ENCODE measurements around the gene USO1. TPM values are rescaled to one million over a fixed set of nuclear protein-coding genes. Genes with fewer than 3 reads are reported as not detected.

The USO1 gene
- total and polyA plus RNA-seq, 9 of the 15 experiments (the other 6 are each of a cell fraction or from before 2014, with no cell fraction given): 19.3 to 97.8 (median 48.5) TPM

GRCh38 chr4:75800972-75801371, 76.6 kb downstream of the USO1 start (continued):
- TF ChIP-seq CHD7 (IDR thresholded peaks at IDR 0.05; ENCODE audit: low read depth, low read length) (no peak), GTF2B (IDR thresholded peaks at IDR 0.05; ENCODE audit: extremely low read depth, insufficient read length) (no peak), AFF1 (IDR thresholded peaks at IDR 0.05; ENCODE audit: low read depth in 1 of 2, partially characterized antibody in 2 of 2) (no peak), CREB3L1 (IDR thresholded peaks at IDR 0.05; ENCODE audit: borderline replicate concordance, low read depth) (no peak), RFX7 (CRISPR knock-in tag; IDR thresholded peaks at IDR 0.05) (no peak), TAF1 (IDR thresholded peaks at IDR 0.05; ENCODE audit: control insufficient read depth, extremely low read depth, insufficient read depth, low read length, severe bottlenecking) (no peak), HINFP (tag; conservative IDR thresholded peaks at IDR 0.05; ENCODE audit: low read depth) (no peak)
